NCI-H2171 treated with DMSO at 0.1 percent for 48 hours (cell line): Measurements from ENCODE around the gene COL23A1.
"Not testable (repeated sequence)": the region's sequence is repeated elsewhere in the genome, so short reads cannot be mapped to it uniquely, and the experiment has no call there.

Experiments
- DNase-seq: peaks from one replicate; lab custom pipeline; 2025; lab: John Stamatoyannopoulos, UW

The COL23A1 gene

GRCh38 chr5:178323541-178323865 is 266.7 kb downstream of the COL23A1 start:
- no peak for DNase-seq

DNA sequence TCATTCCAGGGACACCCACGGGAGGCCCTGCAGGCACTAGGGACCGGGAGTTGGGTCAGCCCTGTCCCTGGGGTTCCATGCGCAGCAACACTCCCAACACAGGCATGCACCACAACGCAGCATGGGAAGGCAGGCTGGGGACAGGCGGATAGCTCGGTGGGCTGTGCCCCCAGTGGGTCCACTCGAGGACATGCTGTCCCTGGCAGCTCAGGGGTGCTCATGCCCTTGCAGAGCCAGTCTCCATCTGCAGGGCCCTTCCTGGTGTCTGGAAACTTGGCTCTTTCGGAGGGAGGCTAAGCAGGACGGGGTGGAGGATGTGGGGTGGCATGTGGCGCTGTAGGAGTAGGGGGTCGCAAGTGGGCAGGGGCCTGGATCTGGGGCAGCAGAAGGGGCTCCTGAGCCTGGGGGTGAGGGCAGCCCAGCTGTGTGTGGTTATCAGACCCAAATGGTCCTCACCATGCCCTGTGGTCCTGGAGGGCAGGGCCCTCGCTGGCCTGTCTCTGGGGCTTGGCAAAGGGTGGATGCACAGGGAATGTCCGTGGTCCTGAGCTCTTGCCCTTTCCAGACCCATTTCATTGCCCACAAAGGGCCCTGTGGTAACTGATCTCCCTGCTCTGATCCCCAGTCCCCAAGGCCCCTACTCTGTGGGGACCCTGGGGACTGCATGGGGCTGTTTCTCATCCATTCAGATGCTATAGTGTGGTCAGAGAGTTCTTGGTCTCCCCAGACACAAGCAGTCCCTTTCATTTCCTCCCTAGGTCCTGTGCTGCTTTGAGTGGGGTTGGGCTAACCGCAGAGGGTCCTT is 267.3 kb downstream of the COL23A1 start:
- no peak for DNase-seq

DNA sequence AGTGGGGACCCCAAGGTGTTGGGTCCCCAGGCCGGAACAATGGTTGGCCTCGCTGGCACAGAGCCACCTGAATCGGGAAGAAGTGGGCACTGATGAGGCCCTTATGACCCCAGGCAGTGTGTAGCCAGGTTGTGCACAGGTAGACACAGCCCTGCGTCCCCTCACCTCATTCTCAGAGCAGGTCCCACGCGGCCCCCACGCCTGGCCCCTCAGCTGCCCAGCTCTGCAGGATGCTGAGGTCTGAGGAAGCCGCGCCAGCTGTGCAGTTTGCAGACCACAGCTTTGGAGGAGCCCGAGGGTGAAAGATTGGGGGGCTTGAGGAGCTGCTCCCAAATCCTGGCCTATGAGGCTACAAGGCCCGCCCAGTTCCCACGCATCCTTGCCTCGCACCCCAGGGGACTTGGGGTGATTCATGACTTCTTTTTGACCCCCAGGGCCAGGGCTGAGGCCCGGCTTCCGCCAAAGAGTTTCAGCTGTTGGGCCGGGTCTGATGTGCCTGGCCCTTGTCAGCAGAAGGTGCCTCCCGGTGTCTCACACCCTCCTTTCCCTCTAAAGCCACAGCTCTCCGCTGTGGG is 269.8 kb downstream of the COL23A1 start:
- DNase-seq: no peak

DNA sequence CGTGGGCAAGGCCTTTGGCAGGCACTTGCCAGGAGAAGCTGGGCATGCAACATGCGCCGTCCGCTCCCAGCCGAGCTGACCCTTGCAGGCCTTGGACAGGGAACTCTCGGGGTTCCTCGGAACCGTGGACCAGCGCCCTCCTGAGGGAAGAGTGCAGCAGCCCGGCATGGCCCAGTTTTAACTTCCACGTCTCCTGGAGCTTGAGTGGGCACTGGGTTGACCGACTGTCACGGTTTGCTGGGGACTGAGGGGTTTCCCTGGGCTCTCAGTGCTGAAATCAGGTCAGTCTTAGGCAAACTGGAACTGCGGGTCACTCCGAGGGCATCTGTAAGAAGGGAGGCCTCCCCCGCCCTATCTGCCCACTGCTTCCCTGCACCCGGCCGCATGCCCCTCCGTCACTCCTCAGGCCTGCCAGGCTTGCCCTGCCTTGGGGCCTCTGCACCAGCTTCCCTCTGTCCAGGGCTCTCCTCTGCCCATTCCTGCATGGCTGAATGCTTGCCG is 270.6 kb downstream of the COL23A1 start:
- no peak for DNase-seq

DNA sequence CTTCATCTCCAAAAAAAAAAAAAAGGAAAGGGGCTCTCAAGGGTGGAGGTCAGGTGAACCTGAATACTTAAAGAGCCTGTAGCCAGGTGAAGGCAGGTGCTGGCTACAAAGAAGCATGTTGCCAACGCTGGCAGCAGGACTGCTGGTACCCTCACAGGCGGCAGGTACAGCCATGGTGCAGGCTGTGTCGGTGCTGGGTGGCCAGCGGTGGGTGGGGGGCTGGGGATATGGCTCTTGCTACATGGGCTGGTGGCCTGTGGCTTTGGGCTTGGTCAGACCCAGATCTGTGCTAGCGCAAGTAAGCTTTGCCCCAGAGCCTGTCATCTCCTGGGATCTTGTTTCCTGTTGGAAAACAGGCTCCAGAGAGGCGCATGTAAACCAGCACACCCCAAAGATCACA is 271.3 kb downstream of the COL23A1 start:
- no peak for DNase-seq

GRCh38 chr5:178318382-178318781 is 271.8 kb downstream of the COL23A1 start:
- DNase-seq: no peak

- not testable (repeated sequence) for DNase-seq
These were observed 272.5 kb downstream of the COL23A1 start for GRCh38 chr5:178317727-178318126.

GRCh38 chr5:178314961-178315820 is 275.0 kb downstream of the COL23A1 start:
- DNase-seq: no peak

- no peak for DNase-seq
These were observed 276.0 kb downstream of the COL23A1 start for GRCh38 chr5:178314061-178314660.

DNA sequence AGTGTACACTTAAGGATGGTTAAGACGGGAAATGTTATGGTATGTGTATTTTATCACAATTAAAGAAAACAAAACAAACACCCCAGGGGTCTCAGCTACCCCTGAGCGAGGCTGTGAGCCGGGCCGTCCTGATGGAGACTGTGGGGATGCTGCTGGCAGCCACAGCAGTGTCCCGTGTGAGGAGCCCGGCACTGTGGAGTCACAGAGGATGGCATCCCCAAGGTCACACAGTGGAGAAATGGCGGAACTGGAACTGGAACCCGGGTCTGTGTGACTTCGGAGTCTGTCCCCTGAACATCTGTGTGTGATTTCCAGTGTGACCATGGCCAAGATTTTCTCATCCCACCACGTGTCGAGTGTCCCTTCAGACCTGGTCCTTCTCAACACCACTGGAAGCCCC is 276.9 kb downstream of the COL23A1 start:
- no peak for DNase-seq

DNA sequence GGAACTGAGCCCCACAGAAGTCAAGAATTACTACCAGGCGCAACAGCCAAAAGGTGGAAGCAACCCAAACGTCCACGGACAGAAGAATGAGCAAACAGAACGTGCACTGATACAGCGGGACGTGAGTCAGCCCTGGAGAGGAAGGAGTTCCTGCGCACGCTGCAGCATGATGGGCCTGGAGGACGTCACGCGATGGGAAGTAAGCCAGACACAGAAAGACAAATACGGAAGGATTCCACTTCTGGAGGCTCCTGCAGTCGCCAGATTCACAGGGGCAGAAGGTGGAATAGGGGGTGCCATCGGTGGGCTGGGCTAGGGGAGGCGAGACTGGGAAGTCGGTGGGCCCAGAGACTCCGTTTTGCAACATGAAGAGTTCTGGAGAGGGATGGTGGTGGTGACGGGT is 277.3 kb downstream of the COL23A1 start:
- DNase-seq: no peak

DNA sequence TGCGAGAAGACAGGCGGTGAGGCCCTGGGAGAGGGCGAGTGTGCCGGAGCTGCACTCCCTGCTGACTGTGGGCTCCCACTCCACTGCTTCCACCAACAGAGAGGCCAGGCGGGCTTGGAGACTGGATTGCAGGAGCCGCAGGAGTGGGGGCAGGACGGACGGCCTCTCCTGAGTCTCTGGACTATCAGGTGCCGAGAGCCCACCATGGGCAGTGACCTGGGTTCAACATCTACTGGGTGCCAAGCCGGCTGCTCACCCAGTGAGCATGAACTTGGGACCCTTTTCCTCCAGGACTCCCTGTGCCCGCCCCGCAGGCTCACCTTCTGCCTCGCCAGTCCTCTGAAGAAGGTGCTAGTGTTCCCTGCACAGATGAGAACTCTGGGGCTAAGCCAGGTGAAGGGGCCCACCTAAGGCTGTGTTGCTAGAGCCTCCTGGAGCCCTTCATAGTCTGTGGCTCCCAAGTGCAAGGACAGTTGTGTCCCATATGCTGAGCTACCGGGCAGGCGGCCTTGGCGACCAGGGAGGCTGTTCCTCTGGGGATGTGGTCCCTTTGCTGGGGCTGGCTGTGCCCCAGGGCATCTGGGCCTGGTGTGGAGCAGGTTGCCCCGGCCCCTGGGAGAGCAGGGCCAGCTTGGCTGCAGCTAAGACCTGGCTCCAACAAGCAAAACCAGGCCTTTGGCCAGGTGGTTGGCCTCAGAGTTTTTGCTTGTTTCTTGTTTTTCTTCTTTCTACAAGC is 279.9 kb downstream of the COL23A1 start:
- DNase-seq: no peak

GRCh38 chr5:178309271-178310013 is 280.8 kb downstream of the COL23A1 start:
- DNase-seq: no peak

GRCh38 chr5:178308541-178309092 is 281.6 kb downstream of the COL23A1 start:
- no peak for DNase-seq

GRCh38 chr5:178307267-178308045 is 282.7 kb downstream of the COL23A1 start:
- no peak for DNase-seq

GRCh38 chr5:178306430-178307225 is 283.6 kb downstream of the COL23A1 start:
- no peak for DNase-seq

GRCh38 chr5:178305801-178306200 is 284.4 kb downstream of the COL23A1 start:
- DNase-seq: no peak

DNA sequence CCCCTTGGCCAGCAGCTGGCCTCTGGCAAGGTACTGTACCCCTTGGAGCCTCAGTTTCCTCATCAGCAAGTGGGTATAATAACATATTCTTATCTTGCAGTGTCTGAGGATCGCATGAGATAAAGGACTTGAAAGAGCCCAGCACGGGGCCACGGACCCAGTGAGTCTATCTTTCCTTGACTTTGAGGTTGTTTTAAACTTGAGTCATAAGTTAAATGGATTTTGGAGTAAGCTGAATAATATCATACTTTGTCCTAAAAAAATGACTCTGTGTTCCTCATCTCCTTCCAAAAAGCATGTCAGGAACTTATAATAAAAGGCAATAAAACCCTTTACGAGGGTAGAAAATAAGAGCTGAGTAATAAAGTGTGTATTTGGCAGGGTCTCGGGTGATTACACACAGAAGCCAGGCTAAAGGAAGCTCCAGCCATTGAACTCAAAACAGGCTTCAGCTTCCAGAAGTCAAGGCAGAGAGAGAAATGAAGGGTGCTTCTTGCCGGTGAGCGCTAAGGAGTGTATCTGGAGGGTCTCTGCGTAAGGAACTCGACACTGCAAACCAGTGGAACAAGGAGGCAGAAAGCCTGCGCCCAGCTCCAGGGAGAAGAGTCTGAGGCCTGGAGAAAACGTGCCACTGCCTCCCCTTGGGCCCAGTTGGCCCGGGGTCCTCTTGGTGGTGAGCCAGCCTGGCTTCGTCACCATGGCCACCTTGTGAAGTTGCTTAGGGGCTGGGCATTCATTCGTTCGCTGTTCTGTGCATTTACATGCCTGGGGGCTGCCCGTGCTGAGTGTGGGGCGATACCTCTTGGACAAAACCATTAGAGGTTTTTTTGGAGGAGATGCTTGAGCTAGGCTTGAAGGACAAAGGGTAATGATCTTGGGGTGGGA is 285.2 kb downstream of the COL23A1 start:
- DNase-seq: no peak
